Stomach (tissue), 9 donors: ENCODE results near the gene VAMP1. TPM values are rescaled to one million over a fixed set of nuclear protein-coding genes. Genes with fewer than 3 reads are reported as not detected.
A peak's percentile ranks its signal among the peaks of the same experiment; 100 is the strongest.

Experiments
- DNase-seq, 2 donors: peaks; one replicate each; pipeline versions ENCODE4 v3.0.0 to v3.0.0-alpha.2; 2013 to 2019
- H3K27ac ChIP-seq, 5 donors: fragments of 200-600 bp in 4 of 5; sonication (generic) in 4 of 5; one replicate each; pipeline ENCODE4 v1.5.1; 2013 to 2019; ENCODE audit warnings: mild to moderate bottlenecking in 1 of 5, moderate library complexity in 1 of 5
- H3K27me3 ChIP-seq, 3 donors: fragments of 200-600 bp; sonication (generic); one replicate each; pipeline ENCODE4 v1.5.1; 2017 to 2019; ENCODE audit warnings: mixed run types in 1 of 3
- H3K36me3 ChIP-seq, 4 donors: fragments of 200-600 bp; sonication (generic); 1 replicate in 3 of 4; 2 replicates in 1 of 4; pipeline ENCODE4 v1.5.1; 2016 to 2019
- H3K4me1 ChIP-seq, 4 donors: fragments of 200-600 bp; sonication (generic); one replicate each; pipeline ENCODE4 v1.5.1; 2016 to 2019
- H3K4me3 ChIP-seq, 4 donors: fragments of 200-600 bp; sonication (generic) in 3 of 4; one replicate each; pipeline ENCODE4 v1.5.1; 2016 to 2019; ENCODE audit warnings: mild to moderate bottlenecking in 1 of 4
- H3K9me3 ChIP-seq, 4 donors: fragments of 200-600 bp; sonication (generic); one replicate each; pipeline ENCODE4 v1.5.1; 2016 to 2019
- CTCF ChIP-seq, 7 experiments: fragments of 450-650 bp in 4 of 7; fragments of 200-600 bp in 3 of 7; sonication (generic) in 3 of 7; IDR thresholded peaks; one replicate each; pipeline ENCODE4 v1.5.1; 2016 to 2019; ENCODE audit warnings: antibody characterized with exemption in 7 of 7, control low read depth in 2 of 7, mild to moderate bottlenecking in 1 of 7
- EP300 ChIP-seq: sonication (generic); formaldehyde crosslinking; IDR thresholded peaks from one replicate; pipeline ENCODE4 v1.6.1; 2017; ENCODE audit warnings: antibody characterized with exemption
- POLR2A ChIP-seq, 4 donors: fragments of 450-650 bp; IDR thresholded peaks; one replicate each; pipeline ENCODE4 v1.6.1; 2016; ENCODE audit warnings: antibody characterized with exemption in 4 of 4, control low read depth in 2 of 4, mild to moderate bottlenecking in 1 of 4, moderate library complexity in 1 of 4
- POLR2AphosphoS5 ChIP-seq, 3 donors: sonication (generic); formaldehyde crosslinking; IDR thresholded peaks; one replicate each; pipeline ENCODE4 v1.6.1; 2016; ENCODE audit warnings: antibody characterized with exemption in 3 of 3
- WGBS, 5 donors: extraction: QIAGEN DNeasy Blood & Tissue Kit in 3 of 5; methylation state at CpG; one replicate each; pipeline versions ENCODE4 v1.1.5 to v1.1.7; 2013 to 2018; 5-methylcytosine and 5-hydroxymethylcytosine counted together
- intact Hi-C: fragments of 100-400 bp; cut with DNase I; formaldehyde crosslinking; loops from one replicate; pipeline ENCODE4 v1.15.1; 2023; ENCODE audit warnings: low total_unique reads
- polyA plus RNA-seq, 3 donors: library from polyadenylated mRNA; stranded (reverse); fragments of 200-250 nt; gene quantifications; one replicate each; pipeline ENCODE4 v1.2.3, GENCODE V29; 2013
- total RNA-seq, 5 donors: library from RNA; depleted of rRNA; stranded (reverse); fragments of >200 nt; gene quantifications; one replicate each; pipeline versions ENCODE4 v1.1.0 to v1.2.3, GENCODE V29; 2014 to 2016
- donor health status: healthy with polysubstance abuse.
- donor health status: Bipolar disorder and iron deficiency.
- donor health status: healthy.

Gene VAMP1
- total and polyA plus RNA-seq, 8 donors, result 1.2 to 16.5 (median 4.8) TPM; not detected in 1

- peak overlapping the region in 3 of 5 donors; percentile 50 to 75 (median 59) for H3K27ac ChIP-seq
- 87 to 93% (median 89%) methylated on average over 8 of the region's 8 CpGs for WGBS, 5 donors
- DNase-seq, result no peak
Observed at GRCh38 chr12:6464531-6464930, 5.9 kb downstream of the VAMP1 start.

GRCh38 chr12:6463858-6464257 is 6.6 kb downstream of the VAMP1 start:
- TF ChIP-seq EP300 (no peak), POLR2A (IDR thresholded peaks at IDR 0.05) (no peak), CTCF (IDR thresholded peaks at IDR 0.05) (no peak)
- DNase-seq, result no peak
- Histone ChIP-seq H3K9me3 (no peaks in the 10 kb centered on the region), H3K27me3 (no peaks in the 10 kb centered on the region), H3K36me3 (peaks cover 56 to 78% (median 74%) of the 10 kb centered on the region in 4 donors), H3K4me3 (no peak overlapping the region), H3K27ac (peak overlapping the region in 3 of 5 donors; percentile 50 to 75 (median 59)), H3K4me1 (peaks cover 15 to 80% (median 24%) of the 10 kb centered on the region in 4 donors)
- WGBS, 5 donors, result 73 to 84% (median 79%) methylated on average over 6 of the region's 6 CpGs
- intact Hi-C loops, result loop anchor here (5.0 to 10.0 kb wide), 2 partner anchors 37 to 139 kb away; no protein-coding TSS in a partner anchor

More at GRCh38 chr12:6464531-6464930, 5.9 kb downstream of the VAMP1 start:
- Histone ChIP-seq H3K4me1 (peaks cover 22 to 87% (median 30%) of the 10 kb centered on the region in 4 donors), H3K9me3 (no peaks in the 10 kb centered on the region), H3K36me3 (peaks cover 50 to 72% (median 67%) of the 10 kb centered on the region in 4 donors), H3K4me3 (no peak overlapping the region), H3K27me3 (no peaks in the 10 kb centered on the region)
- intact Hi-C loops, result loop anchor here (5.0 to 10.0 kb wide), 2 partner anchors 37 to 140 kb away; no protein-coding TSS in a partner anchor
- no peak for TF ChIP-seq POLR2A (IDR thresholded peaks at IDR 0.05)
- TF ChIP-seq POLR2AphosphoS5 (IDR thresholded peaks at IDR 0.05), result no peak
- no peak for TF ChIP-seq EP300
- TF ChIP-seq CTCF (IDR thresholded peaks at IDR 0.05), result no peak

GRCh38 chr12:6463216-6463615 is 7.3 kb downstream of the VAMP1 start:
- no peaks in the 10 kb centered on the region for H3K9me3 ChIP-seq
- H3K36me3 ChIP-seq, result peaks cover 63 to 85% (median 80%) of the 10 kb centered on the region in 4 donors
- H3K27me3 ChIP-seq, result no peaks in the 10 kb centered on the region
- peak overlapping the region in 4 of 5 donors; percentile 50 to 75 (median 62) for H3K27ac ChIP-seq
- H3K4me3 ChIP-seq, result no peak overlapping the region
- intact Hi-C loops, result loop anchor here (5.0 to 10.0 kb wide), 2 partner anchors 36 to 138 kb away; no protein-coding TSS in a partner anchor
- H3K4me1 ChIP-seq, result peaks cover 9 to 73% (median 19%) of the 10 kb centered on the region in 4 donors
- TF ChIP-seq EP300 (no peak), POLR2AphosphoS5 (IDR thresholded peaks at IDR 0.05) (no peak), POLR2A (IDR thresholded peaks at IDR 0.05) (no peak), CTCF (IDR thresholded peaks at IDR 0.05) (no peak)
- WGBS, 5 donors, result 56 to 70% (median 68%) methylated on average over 7 of the region's 7 CpGs
- DNase-seq, result peak in 1 of 2 donors; percentile 30

GRCh38 chr12:6462234-6462995 is 8.1 kb downstream of the VAMP1 start:
- Histone ChIP-seq H3K36me3 (peaks cover 71 to 93% (median 88%) of the 10 kb centered on the region in 4 donors), H3K27me3 (no peaks in the 10 kb centered on the region), H3K9me3 (no peaks in the 10 kb centered on the region), H3K27ac (peak overlapping the region in 4 of 5 donors; percentile 50 to 75 (median 70)), H3K4me1 (peaks cover under 1 to 65% (median 13%) of the 10 kb centered on the region in 4 donors), H3K4me3 (no peak overlapping the region)
- no peak for DNase-seq
- intact Hi-C loops, result loop anchor here (5.0 to 10.0 kb wide), 2 partner anchors 35 to 138 kb away; no protein-coding TSS in a partner anchor
- no peak for TF ChIP-seq POLR2A (IDR thresholded peaks at IDR 0.05)
- no peak for TF ChIP-seq EP300
- TF ChIP-seq CTCF (IDR thresholded peaks at IDR 0.05), result no peak
- TF ChIP-seq POLR2AphosphoS5 (IDR thresholded peaks at IDR 0.05), result no peak
- WGBS, 5 donors, result 81 to 94% (median 88%) methylated on average over 14 of the region's 14 CpGs
